GM18517 (cell line): ENCODE results near the gene RUNX1.
A peak's percentile ranks its signal among the peaks of the same experiment; 100 is the strongest.
"Not testable (repeated sequence)": the region's sequence is repeated elsewhere in the genome, so short reads cannot be mapped to it uniquely, and the experiment has no call there.

Experiments used
- ATAC-seq: cut with Tn5 transposase; IDR thresholded peaks from one replicate; pipeline ENCODE4 v1.9.1; 2021; ENCODE audit warnings: mild to moderate bottlenecking, moderate library complexity; ENCODE audit not compliant: unreplicated experiment

RUNX1 gene

GRCh38 chr21:34994766-34995631, 54.1 kb downstream of the RUNX1 start:
- no peak for ATAC-seq

- not testable (repeated sequence) for ATAC-seq
Measured at GRCh38 chr21:34993521-34993921, 55.6 kb downstream of the RUNX1 start.

GRCh38 chr21:34992736-34993398, 56.2 kb downstream of the RUNX1 start:
- ATAC-seq = no peak

- no peak for ATAC-seq
Measured at GRCh38 chr21:34992180-34992579, 56.9 kb downstream of the RUNX1 start.

- no peak for ATAC-seq
Measured at GRCh38 chr21:34991366-34991957, 57.6 kb downstream of the RUNX1 start.

- ATAC-seq = no peak
Measured at GRCh38 chr21:34990842-34991241, 58.3 kb downstream of the RUNX1 start.

GRCh38 chr21:34989337-34990151, 59.6 kb downstream of the RUNX1 start:
- ATAC-seq = no peak

GRCh38 chr21:34988625-34989024, 60.5 kb downstream of the RUNX1 start:
- ATAC-seq = no peak

- ATAC-seq = no peak
Measured at GRCh38 chr21:34988139-34988538, 61.0 kb downstream of the RUNX1 start.

- no peak for ATAC-seq
Measured at GRCh38 chr21:34987501-34988072, 61.5 kb downstream of the RUNX1 start.

- peak; percentile 62 for ATAC-seq
Measured at GRCh38 chr21:34986561-34987500, 62.3 kb downstream of the RUNX1 start.

GRCh38 chr21:34984356-34985058, 64.6 kb downstream of the RUNX1 start:
- ATAC-seq = no peak

GRCh38 chr21:34983680-34984086, 65.4 kb downstream of the RUNX1 start:
- ATAC-seq = no peak

- no peak for ATAC-seq
Measured at GRCh38 chr21:34981791-34982190, 67.3 kb downstream of the RUNX1 start.

GRCh38 chr21:34980423-34981115, 68.5 kb downstream of the RUNX1 start:
- no peak for ATAC-seq

GRCh38 chr21:34979383-34979782, 69.7 kb downstream of the RUNX1 start:
- no peak for ATAC-seq

- no peak for ATAC-seq
Measured at GRCh38 chr21:34977333-34977732, 71.8 kb downstream of the RUNX1 start.
